NCI-H82 (cell line): Measurements from ENCODE around the gene PLAU.
"Not testable (repeated sequence)": the region's sequence is repeated elsewhere in the genome, so short reads cannot be mapped to it uniquely, and the experiment has no call there.

Experiments used
- DNase-seq: peaks from one replicate; lab custom pipeline; 2025; lab: John Stamatoyannopoulos, UW

Gene PLAU

GRCh38 chr10:73950155-73950948 is 39.4 kb downstream of the PLAU start:
- no peak for DNase-seq

- DNase-seq: no peak
Observed at GRCh38 chr10:73953665-73954064, 42.7 kb downstream of the PLAU start.

DNA sequence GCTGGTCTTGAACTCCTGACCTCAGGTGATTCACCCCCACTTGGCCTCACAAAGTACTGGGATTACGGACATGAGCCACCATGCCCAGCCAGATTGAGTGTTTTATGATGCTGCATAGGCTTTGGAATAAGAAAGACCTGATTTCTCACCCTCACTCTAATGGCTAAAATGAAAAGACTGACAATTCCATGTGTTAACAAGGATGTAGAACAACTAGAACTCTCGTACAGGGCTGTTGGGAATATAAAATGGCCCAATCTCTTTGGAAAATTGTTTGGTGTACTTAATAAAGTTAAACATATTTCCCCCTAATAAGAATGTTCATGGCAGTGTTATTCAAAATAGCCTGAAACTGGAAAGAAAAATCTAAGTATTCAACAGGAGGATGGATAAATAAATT is 43.8 kb downstream of the PLAU start:
- DNase-seq: no peak

DNA sequence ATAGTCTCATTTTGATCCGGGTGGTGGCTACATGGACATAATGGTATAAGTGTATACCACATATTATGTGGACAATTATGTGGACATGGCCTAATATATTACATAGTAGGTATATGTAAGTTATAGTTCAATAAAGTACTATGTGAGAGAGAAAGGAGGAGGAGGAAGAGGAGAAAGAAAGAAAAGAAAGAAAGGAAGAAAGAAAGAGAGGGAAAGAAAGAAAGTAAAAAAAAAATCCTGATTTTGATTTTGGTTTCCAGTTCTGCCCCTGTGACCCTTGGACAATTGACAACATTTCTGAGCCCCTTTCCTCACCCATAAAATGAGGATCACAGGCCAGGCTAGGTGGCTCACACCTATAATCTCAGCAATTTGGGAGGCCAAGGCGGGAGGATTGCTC is 44.8 kb downstream of the PLAU start:
- DNase-seq: no peak

GRCh38 chr10:73956476-73957359 is 45.8 kb downstream of the PLAU start:
- no peak for DNase-seq

- no peak for DNase-seq
Observed at GRCh38 chr10:73959484-73960243, 48.7 kb downstream of the PLAU start.

DNA sequence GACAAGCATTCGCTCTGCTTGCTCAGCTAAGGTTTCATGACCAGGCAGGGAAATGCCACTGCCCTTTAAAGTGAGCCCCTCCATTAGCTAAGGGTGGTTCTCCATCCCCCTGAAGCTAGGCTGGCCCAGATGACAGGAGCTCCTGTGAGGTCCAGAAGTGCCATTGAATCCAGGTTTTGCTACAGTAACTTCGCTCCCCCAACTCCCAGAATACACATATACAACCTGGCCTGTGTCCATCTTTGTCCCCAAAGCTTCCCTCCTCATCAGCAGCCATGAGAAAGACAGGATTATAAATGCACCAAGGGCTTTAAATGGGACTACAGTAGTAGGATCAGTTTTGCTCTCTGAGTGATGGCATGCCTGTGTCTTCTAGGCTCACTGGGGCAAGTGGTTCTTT is 51.5 kb downstream of the PLAU start:
- DNase-seq: no peak

GRCh38 chr10:73963533-73963932 is 52.6 kb downstream of the PLAU start:
- not testable (repeated sequence) for DNase-seq

- no peak for DNase-seq
Observed at GRCh38 chr10:73964743-73965142, 53.8 kb downstream of the PLAU start.

- not testable (repeated sequence) for DNase-seq
Observed at GRCh38 chr10:73965267-73965889, 54.4 kb downstream of the PLAU start.

GRCh38 chr10:73965890-73966768 is 55.2 kb downstream of the PLAU start:
- DNase-seq: peak; percentile 71

- DNase-seq: no peak
Observed at GRCh38 chr10:73967022-73967429, 56.1 kb downstream of the PLAU start.
